Measurements from ENCODE around the gene OR2T1.

OR2T1 gene

GRCh38 chr1:248372394-248372793 is 30.5 kb upstream of the OR2T1 start:
- DNase-seq (ENCODE audit: low spot score), result no peak
- H3K9ac ChIP-seq (ENCODE audit: low read depth, low read length, poor library complexity), result no peak overlapping the region
- no peaks in the 10 kb centered on the region for H3K36me3 ChIP-seq (replicated peaks in 1 of 2; ENCODE audit: control insufficient read depth in 2 of 2, insufficient read depth in 2 of 2, low read length in 2 of 2)
- H3K4me2 ChIP-seq (ENCODE audit: insufficient read depth, low read length, poor library complexity, severe bottlenecking), result no peak overlapping the region
- no peak overlapping the region for H2BK120ac ChIP-seq (ENCODE audit: low read depth, low read length)
- no peaks in the 10 kb centered on the region for H3K79me1 ChIP-seq (ENCODE audit: low read depth, low read length)
- no peak overlapping the region for H3K4ac ChIP-seq (ENCODE audit: low read length)
- no peaks in the 10 kb centered on the region for H3K4me1 ChIP-seq (ENCODE audit: control insufficient read depth in 2 of 2, insufficient read depth in 1 of 2, low read depth in 1 of 2, low read length in 2 of 2)
- peaks cover 0 to 28% of the 10 kb centered on the region in 2 donors for H3K9me3 ChIP-seq (replicated peaks in 1 of 2; ENCODE audit: control insufficient read depth in 2 of 2, insufficient read depth in 1 of 2, low read depth in 1 of 2, low read length in 2 of 2)
- H2BK15ac ChIP-seq (ENCODE audit: low read length), result no peak overlapping the region
- no peak overlapping the region for H2AFZ ChIP-seq (ENCODE audit: low read length)
- H3K27ac ChIP-seq (replicated peaks; ENCODE audit: low read length), result no peak overlapping the region
- no peak overlapping the region for H3K4me3 ChIP-seq (ENCODE audit: low read length in 2 of 2)
- H3K27me3 ChIP-seq (ENCODE audit: control insufficient read depth in 3 of 3, insufficient read depth in 3 of 3, low read depth in 1 of 3, low read length in 3 of 3), result no peaks in the 10 kb centered on the region
- no peak overlapping the region for H3K14ac ChIP-seq (ENCODE audit: low read length)
- no peak overlapping the region for H2BK5ac ChIP-seq (ENCODE audit: low read length)
- H4K91ac ChIP-seq (ENCODE audit: low read depth, low read length, poor library complexity), result no peak overlapping the region
- H3K23ac ChIP-seq (ENCODE audit: low read depth, low read length, poor library complexity), result no peak overlapping the region
- H4K8ac ChIP-seq (ENCODE audit: low read depth, low read length), result no peak overlapping the region
- WGBS, 2 donors (ENCODE audit: extremely low coverage in 2 of 2, insufficient read length in 2 of 2, insufficient replicate concordance in 1 of 2), result no CpG with 5 or more reads among the region's 5 CpGs
- H2AK5ac ChIP-seq (ENCODE audit: low read depth, low read length), result no peak overlapping the region
- no peak overlapping the region for H3K18ac ChIP-seq (ENCODE audit: low read length)
- no peak overlapping the region for H2BK12ac ChIP-seq (ENCODE audit: low read length)

- H2AK5ac ChIP-seq (ENCODE audit: low read depth, low read length), result no peak overlapping the region
- H3K9me3 ChIP-seq (replicated peaks in 1 of 2; ENCODE audit: control insufficient read depth in 2 of 2, insufficient read depth in 1 of 2, low read depth in 1 of 2, low read length in 2 of 2), result peaks cover 0 to 27% of the 10 kb centered on the region in 2 donors
- H4K8ac ChIP-seq (ENCODE audit: low read depth, low read length), result no peak overlapping the region
- no peak overlapping the region for H2BK15ac ChIP-seq (ENCODE audit: low read length)
- no peaks in the 10 kb centered on the region for H3K79me1 ChIP-seq (ENCODE audit: low read depth, low read length)
- no peaks in the 10 kb centered on the region for H3K4me1 ChIP-seq (ENCODE audit: control insufficient read depth in 2 of 2, insufficient read depth in 1 of 2, low read depth in 1 of 2, low read length in 2 of 2)
- no CpG with 5 or more reads among the region's 4 CpGs for WGBS, 2 donors (ENCODE audit: extremely low coverage in 2 of 2, insufficient read length in 2 of 2, insufficient replicate concordance in 1 of 2)
- no peaks in the 10 kb centered on the region for H3K36me3 ChIP-seq (replicated peaks in 1 of 2; ENCODE audit: control insufficient read depth in 2 of 2, insufficient read depth in 2 of 2, low read length in 2 of 2)
- H3K27me3 ChIP-seq (ENCODE audit: control insufficient read depth in 3 of 3, insufficient read depth in 3 of 3, low read depth in 1 of 3, low read length in 3 of 3), result no peaks in the 10 kb centered on the region
- no peak overlapping the region for H3K4me2 ChIP-seq (ENCODE audit: insufficient read depth, low read length, poor library complexity, severe bottlenecking)
- no peak overlapping the region for H3K14ac ChIP-seq (ENCODE audit: low read length)
- no peak for DNase-seq (ENCODE audit: low spot score)
- H3K4ac ChIP-seq (ENCODE audit: low read length), result no peak overlapping the region
- no peak overlapping the region for H2BK120ac ChIP-seq (ENCODE audit: low read depth, low read length)
- H2BK12ac ChIP-seq (ENCODE audit: low read length), result no peak overlapping the region
- no peak overlapping the region for H4K91ac ChIP-seq (ENCODE audit: low read depth, low read length, poor library complexity)
- H3K23ac ChIP-seq (ENCODE audit: low read depth, low read length, poor library complexity), result no peak overlapping the region
- no peak overlapping the region for H2AFZ ChIP-seq (ENCODE audit: low read length)
- H3K18ac ChIP-seq (ENCODE audit: low read length), result no peak overlapping the region
- no peak overlapping the region for H3K4me3 ChIP-seq (ENCODE audit: low read length in 2 of 2)
- no peak overlapping the region for H2BK5ac ChIP-seq (ENCODE audit: low read length)
- H3K27ac ChIP-seq (replicated peaks; ENCODE audit: low read length), result no peak overlapping the region
- no peak overlapping the region for H3K9ac ChIP-seq (ENCODE audit: low read depth, low read length, poor library complexity)
Measured at GRCh38 chr1:248373761-248374160, 29.1 kb upstream of the OR2T1 start.

DNA sequence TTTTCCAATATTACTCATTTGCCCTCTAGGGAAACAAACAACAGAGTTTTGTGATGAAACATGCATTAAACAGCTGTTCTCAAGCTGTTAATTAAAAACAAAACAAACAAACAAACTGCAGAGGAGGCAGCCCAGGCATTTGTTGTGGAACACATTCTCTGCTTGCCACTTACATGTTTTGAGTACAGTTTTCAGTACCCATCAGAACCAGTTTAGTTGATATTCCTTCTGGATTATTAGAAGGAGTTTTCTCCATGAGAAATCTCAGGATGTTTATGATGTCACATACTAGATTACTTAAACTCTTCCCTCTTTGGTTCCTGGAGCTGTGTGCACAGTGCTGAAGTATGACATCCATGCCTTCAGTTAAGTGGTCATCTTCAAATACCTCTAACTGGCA is 27.4 kb upstream of the OR2T1 start, which contains the start of gene OR2T6:
Gene OR2T6, plus strand, starts transcription at position 301 of the 400 bp plus-strand sequence. CDS start 11,863 bp downstream, outside the sequence.
- Histone ChIP-seq H3K27me3 (ENCODE audit: control insufficient read depth in 3 of 3, insufficient read depth in 3 of 3, low read depth in 1 of 3, low read length in 3 of 3) (no peaks in the 10 kb centered on the region), H3K79me1 (ENCODE audit: low read depth, low read length) (no peaks in the 10 kb centered on the region), H3K9ac (ENCODE audit: low read depth, low read length, poor library complexity) (no peak within 1 kb of the TSS), H3K4me2 (ENCODE audit: insufficient read depth, low read length, poor library complexity, severe bottlenecking) (no peak within 1 kb of the TSS), H4K8ac (ENCODE audit: low read depth, low read length) (no peak within 1 kb of the TSS), H3K4me3 (ENCODE audit: low read length in 2 of 2) (no peak within 1 kb of the TSS), H3K18ac (ENCODE audit: low read length) (no peak within 1 kb of the TSS), H3K27ac (replicated peaks; ENCODE audit: low read length) (no peak within 1 kb of the TSS), H2BK5ac (ENCODE audit: low read length) (no peak within 1 kb of the TSS), H3K14ac (ENCODE audit: low read length) (no peak within 1 kb of the TSS), H4K91ac (ENCODE audit: low read depth, low read length, poor library complexity) (no peak within 1 kb of the TSS), H3K9me3 (replicated peaks in 1 of 2; ENCODE audit: control insufficient read depth in 2 of 2, insufficient read depth in 1 of 2, low read depth in 1 of 2, low read length in 2 of 2) (peaks cover 0 to 26% of the 10 kb centered on the region in 2 donors), H2AFZ (ENCODE audit: low read length) (no peak within 1 kb of the TSS), H3K4ac (ENCODE audit: low read length) (no peak within 1 kb of the TSS), H2AK5ac (ENCODE audit: low read depth, low read length) (no peak within 1 kb of the TSS), H2BK120ac (ENCODE audit: low read depth, low read length) (no peak within 1 kb of the TSS), H3K36me3 (replicated peaks in 1 of 2; ENCODE audit: control insufficient read depth in 2 of 2, insufficient read depth in 2 of 2, low read length in 2 of 2) (no peaks in the 10 kb centered on the region), H3K4me1 (ENCODE audit: control insufficient read depth in 2 of 2, insufficient read depth in 1 of 2, low read depth in 1 of 2, low read length in 2 of 2) (no peaks in the 10 kb centered on the region), H2BK12ac (ENCODE audit: low read length) (no peak within 1 kb of the TSS), H2BK15ac (ENCODE audit: low read length) (no peak within 1 kb of the TSS), H3K23ac (ENCODE audit: low read depth, low read length, poor library complexity) (no peak within 1 kb of the TSS)
- DNase-seq (ENCODE audit: low spot score), result no peak

DNA sequence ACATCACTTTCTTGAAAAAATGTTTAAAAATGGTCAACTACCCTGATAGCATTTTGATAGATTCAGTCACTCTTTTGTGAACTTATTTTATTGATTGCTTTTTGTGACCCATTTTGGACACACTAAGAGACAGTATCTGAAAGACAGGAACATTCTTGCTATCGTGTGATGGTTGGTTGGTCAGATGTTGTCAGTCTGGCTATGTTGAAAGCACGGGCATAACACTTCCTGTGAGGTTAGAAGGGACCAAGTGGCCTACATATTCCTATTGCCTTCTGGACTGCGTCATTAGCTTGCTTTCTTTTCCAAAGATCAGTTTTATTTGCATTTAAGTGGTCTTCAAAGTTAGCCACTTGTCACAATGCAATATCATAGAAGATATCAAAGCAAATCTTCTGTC is 25.9 kb upstream of the OR2T1 start:
- Histone ChIP-seq H2AFZ (ENCODE audit: low read length) (no peak overlapping the region), H3K4me2 (ENCODE audit: insufficient read depth, low read length, poor library complexity, severe bottlenecking) (no peak overlapping the region), H3K27ac (replicated peaks; ENCODE audit: low read length) (no peak overlapping the region), H3K14ac (ENCODE audit: low read length) (no peak overlapping the region), H4K8ac (ENCODE audit: low read depth, low read length) (no peak overlapping the region), H2BK5ac (ENCODE audit: low read length) (no peak overlapping the region), H3K27me3 (ENCODE audit: control insufficient read depth in 3 of 3, insufficient read depth in 3 of 3, low read depth in 1 of 3, low read length in 3 of 3) (no peaks in the 10 kb centered on the region), H2AK5ac (ENCODE audit: low read depth, low read length) (no peak overlapping the region), H3K36me3 (replicated peaks in 1 of 2; ENCODE audit: control insufficient read depth in 2 of 2, insufficient read depth in 2 of 2, low read length in 2 of 2) (no peaks in the 10 kb centered on the region), H3K9me3 (replicated peaks in 1 of 2; ENCODE audit: control insufficient read depth in 2 of 2, insufficient read depth in 1 of 2, low read depth in 1 of 2, low read length in 2 of 2) (peaks cover 0 to 26% of the 10 kb centered on the region in 2 donors), H4K91ac (ENCODE audit: low read depth, low read length, poor library complexity) (no peak overlapping the region), H2BK15ac (ENCODE audit: low read length) (no peak overlapping the region), H3K4ac (ENCODE audit: low read length) (no peak overlapping the region), H2BK120ac (ENCODE audit: low read depth, low read length) (no peak overlapping the region), H3K79me1 (ENCODE audit: low read depth, low read length) (no peaks in the 10 kb centered on the region), H3K18ac (ENCODE audit: low read length) (no peak overlapping the region), H3K23ac (ENCODE audit: low read depth, low read length, poor library complexity) (no peak overlapping the region), H3K9ac (ENCODE audit: low read depth, low read length, poor library complexity) (no peak overlapping the region), H2BK12ac (ENCODE audit: low read length) (no peak overlapping the region), H3K4me3 (ENCODE audit: low read length in 2 of 2) (no peak overlapping the region), H3K4me1 (ENCODE audit: control insufficient read depth in 2 of 2, insufficient read depth in 1 of 2, low read depth in 1 of 2, low read length in 2 of 2) (no peaks in the 10 kb centered on the region)
- no CpG with 5 or more reads among the region's 3 CpGs for WGBS, 2 donors (ENCODE audit: extremely low coverage in 2 of 2, insufficient read length in 2 of 2, insufficient replicate concordance in 1 of 2)
- no peak for DNase-seq (ENCODE audit: low spot score)

Data from neuronal stem cell (in vitro differentiated cells).